ENCODE results near the gene MAS1.

The MAS1 gene

GRCh38 chr6:159874435-159874834, 16.4 kb upstream of the MAS1 start:
- Histone ChIP-seq H4K5ac (ENCODE audit: low read length) (no peak overlapping the region), H3K36me3 (ENCODE audit: control insufficient read depth, insufficient read depth, low read length) (no peaks in the 10 kb centered on the region), H3K4ac (ENCODE audit: low read depth, low read length) (no peak overlapping the region), H3K9ac (ENCODE audit: low read length) (no peak overlapping the region), H2BK5ac (ENCODE audit: low read length) (no peak overlapping the region), H2BK120ac (ENCODE audit: low read depth, low read length) (no peak overlapping the region), H3K79me2 (ENCODE audit: control insufficient read depth, insufficient read depth, low read length) (no peaks in the 10 kb centered on the region), H3K4me2 (ENCODE audit: low read length) (no peak overlapping the region), H4K8ac (ENCODE audit: low read depth, low read length) (no peak overlapping the region), H3K4me1 (ENCODE audit: control insufficient read depth, low read depth, low read length) (no peaks in the 10 kb centered on the region), H3K23ac (ENCODE audit: low read length) (no peak overlapping the region), H3K18ac (ENCODE audit: low read length) (no peak overlapping the region), H2AK5ac (ENCODE audit: low read length) (no peak overlapping the region), H3K56ac (ENCODE audit: low read length) (no peak overlapping the region), H3K27ac (ENCODE audit: low read depth, low read length) (no peak overlapping the region), H3K79me1 (ENCODE audit: low read length) (no peaks in the 10 kb centered on the region), H2BK15ac (replicated peaks; ENCODE audit: low read depth) (no peak overlapping the region), H3K4me3 (ENCODE audit: low read length) (no peak overlapping the region), H3K27me3 (ENCODE audit: insufficient read depth, low read length, poor library complexity) (no peaks in the 10 kb centered on the region)
- no peak for DNase-seq
- no CpG with 5 or more reads among the region's 2 CpGs for WGBS (ENCODE audit: extremely low coverage, insufficient coverage, low lambda C conversion rate)

DNA sequence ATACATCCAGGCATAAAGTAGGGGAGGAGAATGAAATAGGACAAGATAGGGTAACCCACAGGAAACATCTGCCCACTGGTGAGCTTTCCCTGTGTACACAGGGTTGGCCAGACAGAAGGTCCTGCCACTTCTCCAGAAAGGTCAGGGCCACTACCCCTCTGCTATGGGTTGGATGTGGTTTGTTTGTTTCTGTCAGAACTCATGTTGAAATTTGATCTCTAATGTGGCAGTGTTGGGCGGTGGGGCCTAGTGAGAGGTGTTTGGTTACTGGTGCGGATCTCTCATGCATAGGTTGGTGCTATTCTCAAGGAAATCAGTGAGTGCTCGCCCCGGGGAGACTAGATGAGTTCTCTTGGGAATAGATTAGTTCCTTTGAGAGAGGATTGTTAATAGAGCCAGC, 15.6 kb upstream of the MAS1 start:
- Histone ChIP-seq H3K18ac (ENCODE audit: low read length) (no peak overlapping the region), H3K23ac (ENCODE audit: low read length) (no peak overlapping the region), H3K79me2 (ENCODE audit: control insufficient read depth, insufficient read depth, low read length) (no peaks in the 10 kb centered on the region), H3K4ac (ENCODE audit: low read depth, low read length) (no peak overlapping the region), H3K27ac (ENCODE audit: low read depth, low read length) (no peak overlapping the region), H4K8ac (ENCODE audit: low read depth, low read length) (no peak overlapping the region), H4K5ac (ENCODE audit: low read length) (no peak overlapping the region), H3K9ac (ENCODE audit: low read length) (no peak overlapping the region), H3K4me2 (ENCODE audit: low read length) (no peak overlapping the region), H2BK15ac (replicated peaks; ENCODE audit: low read depth) (no peak overlapping the region), H3K56ac (ENCODE audit: low read length) (no peak overlapping the region), H3K27me3 (ENCODE audit: insufficient read depth, low read length, poor library complexity) (no peaks in the 10 kb centered on the region), H3K4me3 (ENCODE audit: low read length) (no peak overlapping the region), H2BK120ac (ENCODE audit: low read depth, low read length) (no peak overlapping the region), H3K4me1 (ENCODE audit: control insufficient read depth, low read depth, low read length) (no peaks in the 10 kb centered on the region), H2BK5ac (ENCODE audit: low read length) (no peak overlapping the region), H2AK5ac (ENCODE audit: low read length) (no peak overlapping the region), H3K79me1 (ENCODE audit: low read length) (no peaks in the 10 kb centered on the region), H3K36me3 (ENCODE audit: control insufficient read depth, insufficient read depth, low read length) (no peaks in the 10 kb centered on the region)
- peak; percentile 14 for DNase-seq
- no CpG with 5 or more reads among the region's 4 CpGs for WGBS (ENCODE audit: extremely low coverage, insufficient coverage, low lambda C conversion rate)

- no peak overlapping the region for H3K4ac ChIP-seq (ENCODE audit: low read depth, low read length)
- H3K4me3 ChIP-seq (ENCODE audit: low read length), result no peak overlapping the region
- H3K79me1 ChIP-seq (ENCODE audit: low read length), result no peaks in the 10 kb centered on the region
- no peak overlapping the region for H3K4me2 ChIP-seq (ENCODE audit: low read length)
- no peak overlapping the region for H3K23ac ChIP-seq (ENCODE audit: low read length)
- no peak overlapping the region for H2BK5ac ChIP-seq (ENCODE audit: low read length)
- no peaks in the 10 kb centered on the region for H3K27me3 ChIP-seq (ENCODE audit: insufficient read depth, low read length, poor library complexity)
- H3K56ac ChIP-seq (ENCODE audit: low read length), result no peak overlapping the region
- H2BK120ac ChIP-seq (ENCODE audit: low read depth, low read length), result no peak overlapping the region
- H3K27ac ChIP-seq (ENCODE audit: low read depth, low read length), result no peak overlapping the region
- H4K5ac ChIP-seq (ENCODE audit: low read length), result no peak overlapping the region
- no peak overlapping the region for H2AK5ac ChIP-seq (ENCODE audit: low read length)
- no peak overlapping the region for H3K18ac ChIP-seq (ENCODE audit: low read length)
- H3K79me2 ChIP-seq (ENCODE audit: control insufficient read depth, insufficient read depth, low read length), result no peaks in the 10 kb centered on the region
- H2BK15ac ChIP-seq (replicated peaks; ENCODE audit: low read depth), result no peak overlapping the region
- DNase-seq, result no peak
- no peak overlapping the region for H4K8ac ChIP-seq (ENCODE audit: low read depth, low read length)
- H3K9ac ChIP-seq (ENCODE audit: low read length), result no peak overlapping the region
- no peaks in the 10 kb centered on the region for H3K36me3 ChIP-seq (ENCODE audit: control insufficient read depth, insufficient read depth, low read length)
- H3K4me1 ChIP-seq (ENCODE audit: control insufficient read depth, low read depth, low read length), result no peaks in the 10 kb centered on the region
- WGBS (ENCODE audit: extremely low coverage, insufficient coverage, low lambda C conversion rate), result no CpG with 5 or more reads among the region's 3 CpGs
Measured at GRCh38 chr6:159876242-159876641, 14.5 kb upstream of the MAS1 start.

DNA sequence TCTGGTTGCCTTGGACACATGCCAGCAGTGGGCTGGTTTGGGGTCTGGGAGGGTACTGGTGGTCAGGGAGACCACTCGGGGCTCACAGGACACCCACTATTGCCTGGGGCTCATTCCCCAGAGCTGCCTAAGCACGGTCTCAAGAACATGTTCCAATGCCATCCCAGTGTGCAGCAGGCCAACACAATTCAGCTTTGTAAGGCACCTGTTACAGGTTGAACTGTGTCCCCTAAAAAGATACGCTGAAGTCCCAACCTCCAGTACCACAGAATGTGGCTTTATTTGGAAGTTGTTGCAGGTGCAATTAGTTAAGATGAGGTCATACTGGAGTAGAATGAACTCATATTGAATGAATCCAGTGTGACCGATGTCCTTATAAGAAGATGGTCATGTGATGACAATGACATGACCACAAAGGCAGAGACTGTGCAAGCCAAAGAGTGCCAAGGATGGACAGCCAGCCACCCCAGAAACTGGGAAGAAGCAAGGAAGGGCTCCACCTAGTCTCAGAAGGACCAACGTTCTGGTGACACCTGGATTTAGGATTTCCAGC, 13.5 kb upstream of the MAS1 start:
- Histone ChIP-seq H3K4me1 (ENCODE audit: control insufficient read depth, low read depth, low read length) (no peaks in the 10 kb centered on the region), H3K18ac (ENCODE audit: low read length) (no peak overlapping the region), H3K27ac (ENCODE audit: low read depth, low read length) (no peak overlapping the region), H3K23ac (ENCODE audit: low read length) (no peak overlapping the region), H2BK5ac (ENCODE audit: low read length) (no peak overlapping the region), H3K4me2 (ENCODE audit: low read length) (no peak overlapping the region), H4K5ac (ENCODE audit: low read length) (no peak overlapping the region), H3K4ac (ENCODE audit: low read depth, low read length) (no peak overlapping the region), H2AK5ac (ENCODE audit: low read length) (no peak overlapping the region), H3K27me3 (ENCODE audit: insufficient read depth, low read length, poor library complexity) (no peaks in the 10 kb centered on the region), H3K9ac (ENCODE audit: low read length) (no peak overlapping the region), H2BK15ac (replicated peaks; ENCODE audit: low read depth) (no peak overlapping the region), H3K4me3 (ENCODE audit: low read length) (no peak overlapping the region), H3K79me2 (ENCODE audit: control insufficient read depth, insufficient read depth, low read length) (no peaks in the 10 kb centered on the region), H3K56ac (ENCODE audit: low read length) (no peak overlapping the region), H2BK120ac (ENCODE audit: low read depth, low read length) (no peak overlapping the region), H3K79me1 (ENCODE audit: low read length) (no peaks in the 10 kb centered on the region), H4K8ac (ENCODE audit: low read depth, low read length) (no peak overlapping the region), H3K36me3 (ENCODE audit: control insufficient read depth, insufficient read depth, low read length) (no peaks in the 10 kb centered on the region)
- no CpG with 5 or more reads among the region's 5 CpGs for WGBS (ENCODE audit: extremely low coverage, insufficient coverage, low lambda C conversion rate)
- no peak for DNase-seq

DNA sequence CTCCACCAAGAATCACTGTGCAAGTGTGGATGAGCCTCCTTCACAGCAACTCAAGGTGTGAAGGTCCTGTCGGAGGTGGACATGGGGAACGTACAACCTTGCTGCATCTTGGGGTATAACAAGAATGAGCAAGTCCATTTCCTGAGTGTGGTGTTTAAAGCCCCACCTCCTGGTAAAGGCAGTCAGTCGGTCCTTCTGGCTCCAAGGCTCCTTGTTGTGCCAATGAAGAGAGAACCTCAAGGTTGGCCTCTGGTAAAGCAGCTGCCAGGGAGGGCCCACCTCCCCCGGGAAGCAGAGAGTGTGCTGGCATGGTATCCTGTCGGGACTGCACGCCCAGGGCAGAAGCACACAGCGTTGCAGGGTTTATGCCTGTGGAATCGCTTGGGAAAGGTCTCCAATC, 12.4 kb upstream of the MAS1 start:
- Histone ChIP-seq H3K4ac (ENCODE audit: low read depth, low read length) (no peak overlapping the region), H3K4me1 (ENCODE audit: control insufficient read depth, low read depth, low read length) (no peaks in the 10 kb centered on the region), H2AK5ac (ENCODE audit: low read length) (no peak overlapping the region), H3K79me1 (ENCODE audit: low read length) (no peaks in the 10 kb centered on the region), H3K56ac (ENCODE audit: low read length) (no peak overlapping the region), H3K23ac (ENCODE audit: low read length) (no peak overlapping the region), H3K27ac (ENCODE audit: low read depth, low read length) (no peak overlapping the region), H3K79me2 (ENCODE audit: control insufficient read depth, insufficient read depth, low read length) (no peaks in the 10 kb centered on the region), H3K27me3 (ENCODE audit: insufficient read depth, low read length, poor library complexity) (no peaks in the 10 kb centered on the region), H3K4me3 (ENCODE audit: low read length) (no peak overlapping the region), H3K9ac (ENCODE audit: low read length) (no peak overlapping the region), H4K8ac (ENCODE audit: low read depth, low read length) (no peak overlapping the region), H3K18ac (ENCODE audit: low read length) (no peak overlapping the region), H4K5ac (ENCODE audit: low read length) (no peak overlapping the region), H2BK5ac (ENCODE audit: low read length) (no peak overlapping the region), H2BK15ac (replicated peaks; ENCODE audit: low read depth) (no peak overlapping the region), H3K36me3 (ENCODE audit: control insufficient read depth, insufficient read depth, low read length) (no peaks in the 10 kb centered on the region), H3K4me2 (ENCODE audit: low read length) (no peak overlapping the region), H2BK120ac (ENCODE audit: low read depth, low read length) (no peak overlapping the region)
- DNase-seq, result no peak
- no CpG with 5 or more reads among the region's 8 CpGs for WGBS (ENCODE audit: extremely low coverage, insufficient coverage, low lambda C conversion rate)

- H3K4me3 ChIP-seq (ENCODE audit: low read length), result no peak overlapping the region
- H3K4ac ChIP-seq (ENCODE audit: low read depth, low read length), result no peak overlapping the region
- no peak overlapping the region for H4K8ac ChIP-seq (ENCODE audit: low read depth, low read length)
- H3K9ac ChIP-seq (ENCODE audit: low read length), result no peak overlapping the region
- H3K23ac ChIP-seq (ENCODE audit: low read length), result no peak overlapping the region
- H3K18ac ChIP-seq (ENCODE audit: low read length), result no peak overlapping the region
- no peak overlapping the region for H3K27ac ChIP-seq (ENCODE audit: low read depth, low read length)
- no CpG with 5 or more reads among the region's 11 CpGs for whole genome bisulfite sequencing (ENCODE audit: extremely low coverage, insufficient coverage, low lambda C conversion rate)
- H3K79me2 ChIP-seq (ENCODE audit: control insufficient read depth, insufficient read depth, low read length), result no peaks in the 10 kb centered on the region
- no peak overlapping the region for H2BK120ac ChIP-seq (ENCODE audit: low read depth, low read length)
- H3K36me3 ChIP-seq (ENCODE audit: control insufficient read depth, insufficient read depth, low read length), result no peaks in the 10 kb centered on the region
- no peak overlapping the region for H2BK5ac ChIP-seq (ENCODE audit: low read length)
- H2BK15ac ChIP-seq (replicated peaks; ENCODE audit: low read depth), result no peak overlapping the region
- H3K56ac ChIP-seq (ENCODE audit: low read length), result no peak overlapping the region
- H3K27me3 ChIP-seq (ENCODE audit: insufficient read depth, low read length, poor library complexity), result no peaks in the 10 kb centered on the region
- H3K4me1 ChIP-seq (ENCODE audit: control insufficient read depth, low read depth, low read length), result no peaks in the 10 kb centered on the region
- no peak overlapping the region for H2AK5ac ChIP-seq (ENCODE audit: low read length)
- H3K79me1 ChIP-seq (ENCODE audit: low read length), result no peaks in the 10 kb centered on the region
- H3K4me2 ChIP-seq (ENCODE audit: low read length), result no peak overlapping the region
- H4K5ac ChIP-seq (ENCODE audit: low read length), result no peak overlapping the region
- peak; percentile 18 for DNase-seq
Measured at GRCh38 chr6:159879856-159880255, 10.9 kb upstream of the MAS1 start.
